ENCODE results near the gene PTPRM. TPM values are rescaled to one million over a fixed set of nuclear protein-coding genes. Genes with fewer than 3 reads are reported as not detected.

The PTPRM gene
- total RNA-seq, 1 experiment from 2014 or later: 6.2 TPM

DNA sequence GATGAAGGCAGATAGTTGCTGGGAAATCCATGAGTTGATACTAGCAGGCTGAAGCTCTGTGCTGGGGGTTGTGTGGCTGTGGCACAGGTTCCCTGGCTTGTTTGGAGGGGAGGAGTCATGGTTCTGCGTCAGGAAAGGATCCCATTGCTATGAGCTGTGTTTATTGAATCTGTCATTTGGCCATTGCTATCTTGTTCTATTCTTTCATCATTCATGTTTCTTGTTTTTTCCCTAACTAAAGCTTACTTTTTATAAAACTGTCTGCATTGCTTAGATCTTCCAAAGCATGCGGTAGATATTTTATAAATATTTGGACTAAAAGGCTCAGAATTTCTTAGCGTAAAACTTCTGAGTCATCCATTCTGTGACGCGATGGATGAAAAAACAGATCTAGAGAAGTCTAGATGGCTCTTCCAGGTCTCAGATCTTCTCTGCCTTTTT, 335.3 kb downstream of the PTPRM start:
- H3K4me3 Mint-ChIP-seq: no peak overlapping the region
- no peak for TF ChIP-seq CTCF (conservative IDR thresholded peaks at IDR 0.05)
- no peak overlapping the region for H3K56ac ChIP-seq (ENCODE audit: insufficient read length, low read depth, low read length)

More for the DNA sequence above, 335.3 kb downstream of the PTPRM start:
- Histone ChIP-seq H3T11ph (ENCODE audit: low read length) (no peak overlapping the region), H3K18ac (ENCODE audit: insufficient read length, low read depth, low read length) (no peak overlapping the region), H4K91ac (ENCODE audit: insufficient read length, low read depth, low read length) (no peak overlapping the region), H2BK120ac (ENCODE audit: low read depth, low read length, poor library complexity, severe bottlenecking) (no peak overlapping the region), H3K4ac (ENCODE audit: low read depth, low read length) (no peak overlapping the region), H2BK5ac (ENCODE audit: insufficient read length, low read length) (no peak overlapping the region), H2BK12ac (ENCODE audit: insufficient read length, low read depth, low read length) (no peak overlapping the region), H4K5ac (ENCODE audit: insufficient read length, low read depth, low read length) (no peak overlapping the region), H3K4me1 (ENCODE audit: insufficient read depth, low read length) (no peaks in the 10 kb centered on the region; the same call in 1 of the 2 replicates), H3K79me2 (ENCODE audit: insufficient read depth, low read length) (no peaks in the 10 kb centered on the region), H2BK20ac (ENCODE audit: low read depth, low read length, poor library complexity, severe bottlenecking) (no peak overlapping the region), H2AFZ (ENCODE audit: low read length) (no peak overlapping the region), H3K27ac (ENCODE audit: insufficient read length, low read depth, low read length) (no peak overlapping the region), H3K14ac (ENCODE audit: insufficient read depth, low read length) (no peak overlapping the region), H3K27me3 (ENCODE audit: insufficient read depth, low read length) (no peaks in the 10 kb centered on the region), H3K9ac (ENCODE audit: extremely low read depth, insufficient read length, low read length) (no peak overlapping the region), H3K23ac (ENCODE audit: insufficient read length, low read depth, low read length) (no peak overlapping the region), H4K8ac (replicated peaks; ENCODE audit: insufficient read length, low read depth, low read length) (no peak overlapping the region), H3K23me2 (ENCODE audit: insufficient read length, low read depth, low read length, poor library complexity, severe bottlenecking) (no peaks in the 10 kb centered on the region), H2BK15ac (ENCODE audit: low read depth, low read length) (no peak overlapping the region), H2AK5ac (ENCODE audit: insufficient read length, low read length) (no peak overlapping the region), H3K9me3 (ENCODE audit: control insufficient read depth, low read depth, low read length) (no peaks in the 10 kb centered on the region), H4K20me1 (ENCODE audit: control insufficient read depth, insufficient read depth, insufficient read length) (no peaks in the 10 kb centered on the region), H3K4me2 (ENCODE audit: insufficient read depth, insufficient read length, low read length) (no peak overlapping the region), H3K79me1 (ENCODE audit: insufficient read depth, low read depth, low read length, poor library complexity, severe bottlenecking) (no peaks in the 10 kb centered on the region)
- no CpG with 5 or more reads among the region's 5 CpGs for WGBS (ENCODE audit: extremely low coverage, insufficient read length, low lambda C conversion rate)
- Mint-ChIP-seq H3K27ac (peak overlapping the region in 1 of 3 experiments; percentile 90; a peak in 1 of 7 replicates), H3K36me3 (ENCODE audit: insufficient read depth in 1 of 3, low read depth in 3 of 3) (no peaks in the 10 kb centered on the region; a peak in 1 of 7 replicates), H3K4me1 (peaks cover 13 to 17% of the 10 kb centered on the region in 2 experiments), H3K9me3 (no peaks in the 10 kb centered on the region), H3K27me3 (ENCODE audit: low read depth) (no peaks in the 10 kb centered on the region)
- no peak for DNase-seq
